H9 (cell line): Measurements from ENCODE around the gene CHEK1. TPM values are rescaled to one million over a fixed set of nuclear protein-coding genes. Genes with fewer than 3 reads are reported as not detected.

ENCODE experiments used
- DNase-seq: peaks from one replicate; pipeline ENCODE4 v3.0.0-alpha.2; 2017
- H2AFZ ChIP-seq: one replicate; pipeline ENCODE4 v1.6.1; 2013; ENCODE audit warnings: mild to moderate bottlenecking, low read length, control low read depth, moderate library complexity
- H2AK5ac ChIP-seq: 2 replicates; pipeline ENCODE4 v1.6.1; 2013; ENCODE audit warnings: low read length, control low read depth, mixed read lengths; ENCODE audit not compliant: insufficient read length
- H2BK120ac ChIP-seq: one replicate; pipeline ENCODE4 v1.6.1; 2013; ENCODE audit warnings: low read depth, mild to moderate bottlenecking, low read length, control low read depth, inconsistent platforms; ENCODE audit not compliant: poor library complexity, severe bottlenecking
- H2BK12ac ChIP-seq: 2 replicates; pipeline ENCODE4 v1.6.1; 2013; ENCODE audit warnings: low read length, control low read depth, mixed read lengths, low read depth; ENCODE audit not compliant: insufficient read length
- H2BK15ac ChIP-seq: 2 replicates; pipeline ENCODE4 v1.6.1; 2013; ENCODE audit warnings: low read depth, low read length, control low read depth
- H2BK20ac ChIP-seq: one replicate; pipeline ENCODE4 v1.6.1; 2013; ENCODE audit warnings: low read depth, mild to moderate bottlenecking, low read length, control low read depth, inconsistent platforms; ENCODE audit not compliant: poor library complexity, severe bottlenecking
- H2BK5ac ChIP-seq: 2 replicates; pipeline ENCODE4 v1.6.1; 2013; ENCODE audit warnings: low read length, control low read depth, mixed read lengths; ENCODE audit not compliant: insufficient read length
- H3K14ac ChIP-seq: 2 replicates; pipeline ENCODE4 v1.6.1; 2013; ENCODE audit warnings: low read length, control low read depth; ENCODE audit not compliant: insufficient read depth
- H3K18ac ChIP-seq: 2 replicates; pipeline ENCODE4 v1.6.1; 2013; ENCODE audit warnings: low read depth, mild to moderate bottlenecking, mixed read lengths, low read length, control low read depth; ENCODE audit not compliant: insufficient read length
- H3K23ac ChIP-seq: 2 replicates; pipeline ENCODE4 v1.6.1; 2013; ENCODE audit warnings: low read length, control low read depth, mixed read lengths, low read depth; ENCODE audit not compliant: insufficient read length
- H3K23me2 ChIP-seq: 2 replicates; pipeline ENCODE4 v1.6.1; 2013; ENCODE audit warnings: low read depth, mild to moderate bottlenecking, mixed read lengths, low read length, control low read depth; ENCODE audit not compliant: insufficient read length, poor library complexity, severe bottlenecking
- H3K27ac ChIP-seq: 2 replicates; pipeline ENCODE4 v1.5.1; 2013; ENCODE audit warnings: low read length, control low read depth, mixed read lengths, low read depth; ENCODE audit not compliant: insufficient read length
- H3K27me3 ChIP-seq: 2 replicates; pipeline ENCODE4 v1.6.1; 2013; ENCODE audit warnings: low read length, control low read depth, inconsistent platforms; ENCODE audit not compliant: insufficient read depth
- H3K4ac ChIP-seq: 2 replicates; pipeline ENCODE4 v1.6.1; 2013; ENCODE audit warnings: low read depth, mild to moderate bottlenecking, control low read depth, inconsistent platforms, low read length, moderate library complexity
- H3K4me1 ChIP-seq: 2 replicates; pipeline ENCODE4 v1.6.1; 2013; ENCODE audit warnings: low read length, control low read depth, inconsistent platforms; ENCODE audit not compliant: insufficient read depth
- H3K4me2 ChIP-seq: 2 replicates; pipeline ENCODE4 v1.6.1; 2013; ENCODE audit warnings: low read length, control low read depth, mixed read lengths; ENCODE audit not compliant: insufficient read length, insufficient read depth
- H3K56ac ChIP-seq: 2 replicates; pipeline ENCODE4 v1.6.1; 2013; ENCODE audit warnings: low read depth, mild to moderate bottlenecking, mixed read lengths, low read length, control low read depth; ENCODE audit not compliant: insufficient read length
- H3K79me1 ChIP-seq: 2 replicates; pipeline ENCODE4 v1.6.1; 2013; ENCODE audit warnings: low read depth, mild to moderate bottlenecking, moderate library complexity, low read length, control low read depth, inconsistent platforms; ENCODE audit not compliant: insufficient read depth, poor library complexity, severe bottlenecking
- H3K79me2 ChIP-seq: 2 replicates; pipeline ENCODE4 v1.6.1; 2013; ENCODE audit warnings: low read length, control low read depth, inconsistent platforms; ENCODE audit not compliant: insufficient read depth
- H3K9ac ChIP-seq: 2 replicates; pipeline ENCODE4 v1.6.1; 2013; ENCODE audit warnings: low read length, control low read depth, mixed read lengths; ENCODE audit not compliant: insufficient read length; ENCODE audit errors: extremely low read depth
- H3K9me3 ChIP-seq: one replicate; pipeline ENCODE4 v1.6.1; 2013; ENCODE audit warnings: low read depth, low read length, inconsistent platforms; ENCODE audit not compliant: control insufficient read depth
- H3T11ph ChIP-seq: one replicate; pipeline ENCODE4 v1.6.1; 2013; ENCODE audit warnings: mild to moderate bottlenecking, low read length, control low read depth, inconsistent platforms
- H4K20me1 ChIP-seq: one replicate; pipeline ENCODE4 v1.6.1; 2013; ENCODE audit not compliant: control insufficient read depth, insufficient read length, insufficient read depth
- H4K5ac ChIP-seq: 2 replicates; pipeline ENCODE4 v1.6.1; 2013; ENCODE audit warnings: low read depth, mild to moderate bottlenecking, mixed read lengths, low read length, control low read depth; ENCODE audit not compliant: insufficient read length
- H4K8ac ChIP-seq: replicated peaks from 2 replicates; pipeline ENCODE4 v1.6.1; 2013; ENCODE audit warnings: low read length, control low read depth, mixed read lengths, low read depth; ENCODE audit not compliant: insufficient read length
- H4K91ac ChIP-seq: 2 replicates; pipeline ENCODE4 v1.6.1; 2013; ENCODE audit warnings: low read depth, mild to moderate bottlenecking, moderate library complexity, mixed read lengths, low read length, control low read depth; ENCODE audit not compliant: insufficient read length
- H3K27ac Mint-ChIP-seq, 3 experiments: 2 replicates in 2 of 3; 3 replicates in 1 of 3; pipeline ENCODE4 v1.8.0; 2020 to 2021; ENCODE audit warnings: mixed read lengths in 3 of 3, mild to moderate bottlenecking in 1 of 3, moderate library complexity in 1 of 3
- H3K27me3 Mint-ChIP-seq: 2 replicates; pipeline ENCODE4 v1.8.0; 2021; ENCODE audit warnings: low read depth, mild to moderate bottlenecking, moderate library complexity, mixed read lengths
- H3K36me3 Mint-ChIP-seq, 3 experiments: 2 replicates in 2 of 3; 3 replicates in 1 of 3; pipeline ENCODE4 v1.8.0; 2020 to 2021; ENCODE audit warnings: low read depth in 3 of 3, mixed read lengths in 3 of 3; ENCODE audit not compliant: insufficient read depth in 1 of 3
- H3K4me1 Mint-ChIP-seq, 2 experiments: 2 replicates each; pipeline ENCODE4 v1.8.0; 2020; ENCODE audit warnings: mixed read lengths in 2 of 2
- H3K4me3 Mint-ChIP-seq, 2 experiments: 2 replicates in 1 of 2; 3 replicates in 1 of 2; pipeline ENCODE4 v1.8.0; 2020 to 2021; ENCODE audit warnings: mild to moderate bottlenecking in 2 of 2, mixed read lengths in 2 of 2, moderate library complexity in 1 of 2
- H3K9me3 Mint-ChIP-seq, 2 experiments: 2 replicates in 1 of 2; 3 replicates in 1 of 2; pipeline ENCODE4 v1.8.0; 2020; ENCODE audit warnings: mild to moderate bottlenecking in 2 of 2, mixed read lengths in 2 of 2, moderate library complexity in 1 of 2
- CTCF ChIP-seq: fragments of 200-600 bp; sonication (generic); conservative IDR thresholded peaks from 3 replicates; pipeline ENCODE4 v1.8.0; 2021; ENCODE audit warnings: antibody characterized with exemption, mild to moderate bottlenecking
- WGBS: extraction: QIAGEN DNeasy Blood & Tissue Kit; methylation state at CpG from one replicate; pipeline ENCODE4 v1.1.7; 2013; ENCODE audit warnings: missing lambda C conversion rate, low lambda C conversion rate, mixed read lengths; ENCODE audit not compliant: insufficient read length; ENCODE audit errors: extremely low coverage; 5-methylcytosine and 5-hydroxymethylcytosine counted together
- total RNA-seq: library from RNA; stranded (reverse); gene quantifications from 2 replicates; pipeline ENCODE4 v1.2.1, GENCODE V29; 2021

The CHEK1 gene
- total RNA-seq, 1 experiment from 2014 or later: 126 TPM

- Mint-ChIP-seq H3K36me3 (peaks cover 4 to 6% (median 5%) of the 10 kb centered on the region in 3 experiments; a peak in 4 of 7 replicates), H3K4me3 (no peak overlapping the region), H3K27me3 (no peaks in the 10 kb centered on the region), H3K9me3 (no peaks in the 10 kb centered on the region), H3K4me1 (peaks cover 0 to 3% of the 10 kb centered on the region in 2 experiments; a peak in 1 of 4 replicates), H3K27ac (no peak overlapping the region)
- no peak for TF ChIP-seq CTCF
- no peaks in the 10 kb centered on the region for H3K23me2 ChIP-seq
- H2BK120ac ChIP-seq: no peak overlapping the region
- no peak overlapping the region for H3K23ac ChIP-seq
- WGBS: no CpG with 5 or more reads among the region's 5 CpGs
- no peak overlapping the region for H4K8ac ChIP-seq
- H3T11ph ChIP-seq: no peak overlapping the region
- H3K4ac ChIP-seq: no peak overlapping the region
- no peak overlapping the region for H4K5ac ChIP-seq
- no peak overlapping the region for H2BK20ac ChIP-seq
- no peak overlapping the region for H2AFZ ChIP-seq
- H2BK12ac ChIP-seq: no peak overlapping the region
- H2AK5ac ChIP-seq: no peak overlapping the region
- no peak overlapping the region for H3K4me2 ChIP-seq
- no peaks in the 10 kb centered on the region for H3K79me2 ChIP-seq
- no peaks in the 10 kb centered on the region for H3K79me1 ChIP-seq
- no peaks in the 10 kb centered on the region for H3K9me3 ChIP-seq
- no peaks in the 10 kb centered on the region for H4K20me1 ChIP-seq
- no peak overlapping the region for H2BK15ac ChIP-seq
- H3K14ac ChIP-seq: no peak overlapping the region
- H3K27me3 ChIP-seq: no peaks in the 10 kb centered on the region
- H3K4me1 ChIP-seq: no peaks in the 10 kb centered on the region
- no peak overlapping the region for H3K27ac ChIP-seq
- no peak for DNase-seq
- no peak overlapping the region for H2BK5ac ChIP-seq
- H3K9ac ChIP-seq: no peak overlapping the region
- no peak overlapping the region for H3K18ac ChIP-seq
- no peak overlapping the region for H4K91ac ChIP-seq
- H3K56ac ChIP-seq: no peak overlapping the region
These were observed 67.9 kb downstream of the CHEK1 start for GRCh38 chr11:125692887-125693286.
